K562 (cell line): Measurements from ENCODE around the gene ZSWIM8. TPM values are rescaled to one million over a fixed set of nuclear protein-coding genes. Genes with fewer than 3 reads are reported as not detected.

Experiments used
- ATF3 ChIP-seq, 2 experiments: fragments of 450-650 bp in 1 of 2; sonication (generic) in 1 of 2; formaldehyde crosslinking in 1 of 2; IDR thresholded peaks in 1 of 2; conservative IDR thresholded peaks in 1 of 2; 2 replicates each; pipeline versions ENCODE4 v1.6.1 to v1.8.1; 2016 to 2023; ENCODE audit warnings: mild to moderate bottlenecking in 2 of 2, moderate library complexity in 2 of 2, inconsistent platforms in 1 of 2, missing genetic modification reagents in 1 of 2
- CEBPB ChIP-seq: fragments of 450-650 bp; IDR thresholded peaks from 2 replicates; pipeline ENCODE4 v1.6.1; 2016; ENCODE audit warnings: missing genetic modification characterization, missing compliant biosample characterization
- E2F3 ChIP-seq: fragments of 250-450 bp; sonication (Bioruptor Pico); IDR thresholded peaks from 2 replicates; pipeline ENCODE4 v1.4.0; 2020; ENCODE audit warnings: mild to moderate bottlenecking
- ESRRA ChIP-seq: fragments of 450-650 bp; IDR thresholded peaks from 2 replicates; pipeline ENCODE4 v1.6.1; 2014; ENCODE audit warnings: low read depth, mild to moderate bottlenecking, moderate library complexity, borderline replicate concordance
- MCM5 ChIP-seq: fragments of 450-650 bp; IDR thresholded peaks from 2 replicates; pipeline ENCODE4 v1.6.1; 2016; ENCODE audit warnings: low read depth
- MED1 ChIP-seq: sonication (generic); formaldehyde crosslinking; IDR thresholded peaks from 2 replicates; pipeline ENCODE4 v1.8.1; 2023; ENCODE audit warnings: missing genetic modification reagents, borderline replicate concordance
- MIER1 ChIP-seq: fragments of 450-650 bp; IDR thresholded peaks from 2 replicates; pipeline ENCODE4 v1.6.1; 2016; ENCODE audit warnings: antibody characterized with exemption, mild to moderate bottlenecking, low read depth
- MLLT1 ChIP-seq, 2 experiments: fragments of 450-650 bp; IDR thresholded peaks; 2 replicates each; pipeline ENCODE4 v1.6.1; 2016
- NR2C2 ChIP-seq, 2 experiments: fragments of 200-800 bp in 1 of 2; sonication (Bioruptor generic) in 1 of 2; sonication (generic) in 1 of 2; formaldehyde crosslinking in 1 of 2; IDR thresholded peaks; 2 replicates each; pipeline versions ENCODE4 v1.6.1 to v1.8.0; 2016 to 2022; ENCODE audit warnings: mild to moderate bottlenecking in 1 of 2, missing compliant biosample characterization in 1 of 2, missing genetic modification characterization in 1 of 2, missing genetic modification reagents in 1 of 2
- RBM25 ChIP-seq: fragments of 200-400 bp; formaldehyde crosslinking; IDR thresholded peaks from 2 replicates; pipeline ENCODE4 v1.6.1; 2018; ENCODE audit warnings: low read length, low read depth, moderate library complexity; ENCODE audit not compliant: severe bottlenecking
- TEAD1 ChIP-seq, 2 experiments: fragments of 450-650 bp in 1 of 2; sonication (generic) in 1 of 2; formaldehyde crosslinking; IDR thresholded peaks; 2 replicates each; pipeline versions ENCODE4 v1.4.0 to v1.8.0; 2020 to 2022; ENCODE audit warnings: mild to moderate bottlenecking in 2 of 2, missing genetic modification reagents in 1 of 2
- ZBTB26 ChIP-seq: fragments of 450-650 bp; formaldehyde crosslinking; IDR thresholded peaks from 2 replicates; pipeline ENCODE4 v1.4.0; 2022; ENCODE audit warnings: missing genetic modification characterization
- ZNF408 ChIP-seq: fragments of 250-450 bp; sonication (Bioruptor Pico); IDR thresholded peaks from 2 replicates; pipeline ENCODE4 v1.4.0; 2020; ENCODE audit warnings: low read depth, mild to moderate bottlenecking, moderate library complexity
- ZNF740 ChIP-seq, 3 experiments: fragments of 200-800 bp in 1 of 3; sonication (Bioruptor generic) in 1 of 3; sonication (generic) in 1 of 3; formaldehyde crosslinking in 1 of 3; IDR thresholded peaks; 2 replicates each; pipeline versions ENCODE4 v1.6.1 to v1.8.0; 2016 to 2022; ENCODE audit warnings: mild to moderate bottlenecking in 2 of 3, missing compliant biosample characterization in 2 of 3, missing genetic modification characterization in 2 of 3, missing genetic modification reagents in 1 of 3
- polyA plus RNA-seq, 8 experiments: library from polyadenylated mRNA; depleted of rRNA in 4 of 8; stranded (reverse) in 5 of 8; unstranded in 3 of 8; fragments of >200 nt; fragmentation: Nextera tagmentation in 2 of 8; fragmentation: Illumina TruSeq in 1 of 8; extraction: Ambion mirVana in 2 of 8; extraction: Trizol in 1 of 8; gene quantifications; 2 replicates each; pipeline versions ENCODE4 v1.2.1 to v1.2.3, GENCODE V29; 2011 to 2014; ENCODE audit warnings: inconsistent platforms in 1 of 8, missing spikeins in 1 of 8
- total RNA-seq, 7 experiments: library from RNA; depleted of rRNA in 6 of 7; stranded (reverse); fragments of >200 nt in 6 of 7; fragmentation: Illumina TruSeq in 2 of 7; extraction: Trizol in 2 of 7; gene quantifications; 2 replicates each; pipeline versions ENCODE4 v1.2.1 to v1.2.3, GENCODE V29; 2011 to 2021; ENCODE audit warnings: low replicate concordance in 1 of 7

ZSWIM8 gene
- total and polyA plus RNA-seq, 9 of the 15 experiments (the other 6 are each of a cell fraction or from before 2014, with no cell fraction given): 5.6 to 47.8 (median 26.7) TPM

GRCh38 chr10:73810358-73810734, 24.9 kb downstream of the ZSWIM8 start (continued):
- no peak for TF ChIP-seq ZNF408 (CRISPR knock-in tag)
- TF ChIP-seq ESRRA: no peak
- peak; percentile 75 for TF ChIP-seq ATF3 (IDR thresholded peaks at IDR 0.05)
- no peak for TF ChIP-seq ATF3 (CRISPR knock-in tag; conservative IDR thresholded peaks at IDR 0.05)
- no peak for TF ChIP-seq MED1 (CRISPR knock-in tag)
- no peak for TF ChIP-seq NR2C2 (CRISPR knock-in tag; IDR thresholded peaks at IDR 0.05)
- TF ChIP-seq NR2C2 (tag; IDR thresholded peaks at IDR 0.05): 0 out of 2 replicates have a peak, but pooled peaks have one; percentile 5
- peak in 1 of 2 experiments; percentile 44; a peak in 1 of 4 replicates for TF ChIP-seq MLLT1 (IDR thresholded peaks at IDR 0.05)
- TF ChIP-seq ZBTB26: 0 out of 2 replicates have a peak, but pooled peaks have one; percentile 82
- no peak for TF ChIP-seq RBM25
- TF ChIP-seq TEAD1 (CRISPR knock-in tag; IDR thresholded peaks at IDR 0.05): 0 out of 4 replicates have a peak, but pooled peaks of 1 of the 2 experiments have one; percentile 7
- no peak for TF ChIP-seq E2F3
- no peak for TF ChIP-seq MIER1
- TF ChIP-seq ZNF740 (CRISPR knock-in tag; IDR thresholded peaks at IDR 0.05): no peak
- no peak for TF ChIP-seq ZNF740 (tag; IDR thresholded peaks at IDR 0.05)
- TF ChIP-seq CEBPB (tag): peak; percentile 57; the same call in 1 of the 2 replicates
- TF ChIP-seq MCM5: no peak
- TF ChIP-seq, all 486 proteins: peak for 27
